Stimulated activated CD4-positive, alpha-beta T cell treated with anti-CD3 and anti-CD28 coated beads, Interleukin-1b, Interleukin-23, amount 100 ng/mL, for 48 hours (primary cell): ENCODE results near the gene UBA1.

Experiments
- DNase-seq: peaks from one replicate; pipeline ENCODE4 v3.0.0-alpha.2; 2020

The UBA1 gene

GRCh38 chrX:47214435-47215077 lies 20.9 kb downstream of the UBA1 start:
- no peak for DNase-seq

GRCh38 chrX:47215291-47215900 lies 21.8 kb downstream of the UBA1 start:
- DNase-seq: no peak

GRCh38 chrX:47216393-47216925 lies 22.8 kb downstream of the UBA1 start:
- DNase-seq: no peak

GRCh38 chrX:47217121-47217851 lies 23.7 kb downstream of the UBA1 start:
- peak; percentile 21 for DNase-seq

- DNase-seq: peak; percentile 96
These were observed 24.2 kb downstream of the UBA1 start for GRCh38 chrX:47217852-47218279.

GRCh38 chrX:47218280-47218919 lies 24.8 kb downstream of the UBA1 start, which contains the start of gene CDK16:
Gene CDK16 (plus strand): TSS chrX:47218681. CDS start chrX:47223558, 4,877 bp downstream.
- peak; percentile 68 for DNase-seq

- DNase-seq: peak; percentile 39
These were observed 25.5 kb downstream of the UBA1 start for GRCh38 chrX:47218920-47219815.

- DNase-seq: no peak
These were observed 28.1 kb downstream of the UBA1 start for GRCh38 chrX:47221756-47222155.

GRCh38 chrX:47222751-47223350 lies 29.2 kb downstream of the UBA1 start:
- no peak for DNase-seq

- no peak for DNase-seq
These were observed 30.0 kb downstream of the UBA1 start for GRCh38 chrX:47223476-47224250.

- DNase-seq: no peak
These were observed 30.8 kb downstream of the UBA1 start for GRCh38 chrX:47224266-47224895.

GRCh38 chrX:47224896-47225290 lies 31.3 kb downstream of the UBA1 start:
- DNase-seq: no peak

- no peak for DNase-seq
These were observed 32.4 kb downstream of the UBA1 start for GRCh38 chrX:47226071-47226470.

GRCh38 chrX:47226531-47227333 lies 33.1 kb downstream of the UBA1 start:
- no peak for DNase-seq

- DNase-seq: no peak
These were observed 33.6 kb downstream of the UBA1 start for GRCh38 chrX:47227334-47227583.

GRCh38 chrX:47228550-47229270 lies 35.1 kb downstream of the UBA1 start:
- no peak for DNase-seq

GRCh38 chrX:47229427-47229826 lies 35.8 kb downstream of the UBA1 start:
- DNase-seq: no peak

- no peak for DNase-seq
These were observed 36.7 kb downstream of the UBA1 start for GRCh38 chrX:47230136-47230868.
